Neural cell (in vitro differentiated cells): Measurements from ENCODE around the gene CYBB. TPM values are rescaled to one million over a fixed set of nuclear protein-coding genes. Genes with fewer than 3 reads are reported as not detected.

Experiments used
- H2AFZ ChIP-seq: fragments of 200-600, 300-800 bp; sonication (generic), shearing (Covaris generic); 2 replicates; pipeline ENCODE4 v1.6.0; 2014; ENCODE audit warnings: low read depth, mild to moderate bottlenecking, antibody characterized with exemption, low read length, moderate library complexity
- H3F3A ChIP-seq: fragments of 200-600 bp; shearing (Covaris generic); 2 replicates; pipeline ENCODE4 v1.6.1; 2016; ENCODE audit warnings: mild to moderate bottlenecking, moderate library complexity, mixed read lengths, antibody characterized with exemption, low read length; ENCODE audit not compliant: insufficient read depth, poor library complexity, severe bottlenecking
- H3K27ac ChIP-seq: fragments of 200-600, 300-800 bp; sonication (generic), shearing (Covaris generic); 2 replicates; pipeline ENCODE4 v1.5.1; 2014; ENCODE audit warnings: mild to moderate bottlenecking, low read length, moderate library complexity
- H3K27me3 ChIP-seq: fragments of 300-800, 200-600 bp; sonication (generic), shearing (Covaris generic); 2 replicates; pipeline ENCODE4 v1.6.0; 2014; ENCODE audit warnings: mild to moderate bottlenecking, low read depth, low read length, moderate library complexity; ENCODE audit not compliant: insufficient read depth
- H3K36me3 ChIP-seq: fragments of 300-800, 200-600 bp; sonication (generic), shearing (Covaris generic); 2 replicates; pipeline ENCODE4 v1.5.1; 2014; ENCODE audit warnings: mild to moderate bottlenecking, antibody characterized with exemption, low read length, moderate library complexity; ENCODE audit not compliant: insufficient read depth
- H3K4me2 ChIP-seq: fragments of 300-800, 200-600 bp; sonication (generic), shearing (Covaris generic); 2 replicates; pipeline ENCODE4 v1.6.0; 2014; ENCODE audit warnings: mild to moderate bottlenecking, low read length
- H3K4me3 ChIP-seq: fragments of 300-800, 200-600 bp; sonication (generic), shearing (Covaris generic); 2 replicates; pipeline ENCODE4 v1.5.1; 2014; ENCODE audit warnings: mild to moderate bottlenecking, low read length, moderate library complexity
- H3K79me2 ChIP-seq: fragments of 200-600 bp; shearing (Covaris generic); replicated peaks from 2 replicates; pipeline ENCODE4 v1.6.0; 2014; ENCODE audit warnings: mild to moderate bottlenecking, low read length, moderate library complexity; ENCODE audit not compliant: insufficient read depth
- H3K9ac ChIP-seq: fragments of 300-800, 200-600 bp; sonication (generic), shearing (Covaris generic); 2 replicates; pipeline ENCODE4 v1.6.1; 2016; ENCODE audit warnings: mild to moderate bottlenecking, low read length, mixed read lengths
- H3K9me2 ChIP-seq: fragments of 200-600 bp; shearing (Covaris generic); 2 replicates; pipeline ENCODE4 v1.6.1; 2016; ENCODE audit warnings: mild to moderate bottlenecking, low read length, mixed read lengths; ENCODE audit not compliant: insufficient read depth
- H3K9me3 ChIP-seq: fragments of 200-600, 300-800 bp; sonication (generic), shearing (Covaris generic); 2 replicates; pipeline ENCODE4 v1.6.1; 2016; ENCODE audit warnings: mild to moderate bottlenecking, mixed run types, low read length, moderate library complexity, mixed read lengths
- H4K20me1 ChIP-seq: fragments of 200-600 bp; shearing (Covaris generic); 2 replicates; pipeline ENCODE4 v1.6.1; 2016; ENCODE audit warnings: mild to moderate bottlenecking, mixed run types; ENCODE audit not compliant: insufficient read depth
- CTCF ChIP-seq: fragments of 450-650 bp; IDR thresholded peaks from 2 replicates; pipeline ENCODE4 v1.5.1; 2014; ENCODE audit warnings: antibody characterized with exemption, mild to moderate bottlenecking, moderate library complexity; ENCODE audit not compliant: poor library complexity, severe bottlenecking
- EP300 ChIP-seq: fragments of 450-650 bp; conservative IDR thresholded peaks from 2 replicates; pipeline ENCODE4 v1.6.1; 2014; ENCODE audit warnings: antibody characterized with exemption, mild to moderate bottlenecking, moderate library complexity; ENCODE audit not compliant: poor library complexity, severe bottlenecking
- EZH2 ChIP-seq: fragments of 200-600, 300-800 bp; shearing (Covaris generic), sonication (generic); IDR thresholded peaks from 2 replicates; pipeline ENCODE4 v1.6.1; 2014; ENCODE audit warnings: antibody characterized with exemption, low read length, borderline replicate concordance, mild to moderate bottlenecking; ENCODE audit not compliant: insufficient read depth, poor library complexity, severe bottlenecking
- MXI1 ChIP-seq: fragments of 450-650 bp; conservative IDR thresholded peaks from 2 replicates; pipeline ENCODE4 v1.6.1; 2014; ENCODE audit warnings: antibody characterized with exemption, mild to moderate bottlenecking; ENCODE audit not compliant: poor library complexity, severe bottlenecking
- POLR2AphosphoS5 ChIP-seq: IDR thresholded peaks from 2 replicates; pipeline ENCODE4 v1.6.1; 2012
- RAD21 ChIP-seq: fragments of 450-650 bp; conservative IDR thresholded peaks from 2 replicates; pipeline ENCODE4 v1.6.1; 2014; ENCODE audit warnings: antibody characterized with exemption, mild to moderate bottlenecking, moderate library complexity
- REST ChIP-seq: IDR thresholded peaks from 2 replicates; pipeline ENCODE4 v1.6.1; 2012; ENCODE audit warnings: borderline replicate concordance
- SMC3 ChIP-seq: fragments of 450-650 bp; conservative IDR thresholded peaks from 2 replicates; pipeline ENCODE4 v1.6.1; 2014; ENCODE audit warnings: antibody characterized with exemption, mild to moderate bottlenecking, moderate library complexity; ENCODE audit not compliant: poor library complexity
- TAF1 ChIP-seq: IDR thresholded peaks from 2 replicates; pipeline ENCODE4 v1.6.1; 2012; ENCODE audit warnings: low read depth
- polyA plus RNA-seq: library from polyadenylated mRNA; depleted of rRNA; stranded (reverse); fragments of >200 nt; gene quantifications from 2 replicates; pipeline ENCODE4 v1.2.3, GENCODE V29; 2014

The CYBB gene
- polyA plus RNA-seq, 1 donor from 2014 or later, result 0.83 TPM

GRCh38 chrX:37752936-37753335, 26.9 kb upstream of the CYBB start:
- Histone ChIP-seq H3K27me3 (no peaks in the 10 kb centered on the region), H3K9me2 (no peaks in the 10 kb centered on the region), H4K20me1 (no peaks in the 10 kb centered on the region), H3K4me3 (no peak overlapping the region), H3K4me2 (no peak overlapping the region), H3F3A (no peaks in the 10 kb centered on the region), H3K9ac (no peak overlapping the region), H3K79me2 (no peaks in the 10 kb centered on the region), H3K36me3 (no peaks in the 10 kb centered on the region), H2AFZ (no peak overlapping the region), H3K9me3 (no peaks in the 10 kb centered on the region), H3K27ac (no peak overlapping the region)
- TF ChIP-seq POLR2AphosphoS5 (no peak), TAF1 (no peak), CTCF (no peak), MXI1 (no peak), EZH2 (no peak), RAD21 (no peak), SMC3 (no peak), EP300 (no peak), REST (no peak)

- Histone ChIP-seq H3K36me3 (no peaks in the 10 kb centered on the region), H3K9me3 (no peaks in the 10 kb centered on the region), H2AFZ (no peak overlapping the region), H3K79me2 (no peaks in the 10 kb centered on the region), H4K20me1 (no peaks in the 10 kb centered on the region), H3K4me3 (no peak overlapping the region), H3F3A (no peaks in the 10 kb centered on the region), H3K9ac (no peak overlapping the region), H3K9me2 (no peaks in the 10 kb centered on the region), H3K27me3 (no peaks in the 10 kb centered on the region), H3K27ac (no peak overlapping the region), H3K4me2 (no peak overlapping the region)
- TF ChIP-seq CTCF (no peak), RAD21 (no peak), MXI1 (no peak), EZH2 (no peak), REST (no peak), POLR2AphosphoS5 (no peak), SMC3 (no peak), TAF1 (no peak), EP300 (no peak)
Measured at GRCh38 chrX:37753384-37753783, 26.5 kb upstream of the CYBB start.
